ENCODE data around the gene SARNP.

The SARNP gene

GRCh38 chr12:55755246-55755645, 62.3 kb downstream of the SARNP start:
- Histone ChIP-seq H3K79me2 (ENCODE audit: insufficient read depth, low read length) (no peaks in the 10 kb centered on the region), H2AFZ (ENCODE audit: low read depth, low read length, severe bottlenecking) (no peak overlapping the region), H3K9me3 (ENCODE audit: insufficient read depth, low read length) (no peaks in the 10 kb centered on the region), H3F3A (ENCODE audit: insufficient read depth) (no peaks in the 10 kb centered on the region; the same call in 1 of the 2 replicates), H3K27ac (ENCODE audit: low read depth, low read length) (no peak overlapping the region), H3K9me2 (replicated peaks; ENCODE audit: insufficient read depth, low read length) (no peaks in the 10 kb centered on the region), H3K36me3 (ENCODE audit: low read length) (peaks cover 24% of the 10 kb centered on the region; the same call in 1 of the 2 replicates), H4K20me1 (ENCODE audit: low read depth, low read length) (no peaks in the 10 kb centered on the region), H3K9ac (ENCODE audit: low read length) (no peak overlapping the region), H3K4me2 (ENCODE audit: low read depth, low read length, poor library complexity, severe bottlenecking) (no peak overlapping the region), H3K4me3 (ENCODE audit: insufficient read depth, low read length, poor library complexity, severe bottlenecking) (no peak overlapping the region), H3K27me3 (ENCODE audit: low read length) (no peaks in the 10 kb centered on the region)
- TF ChIP-seq EZH2phosphoT487 (conservative IDR thresholded peaks at IDR 0.05; ENCODE audit: low read length) (no peak), CTCF (IDR thresholded peaks at IDR 0.05; ENCODE audit: insufficient read depth, low read length, poor library complexity, severe bottlenecking) (no peak)

GRCh38 chr12:55748230-55748993, 69.1 kb downstream of the SARNP start:
- no peaks in the 10 kb centered on the region for H3K9me3 ChIP-seq (ENCODE audit: insufficient read depth, low read length)
- peaks cover 6% of the 10 kb centered on the region; the same call in 1 of the 2 replicates for H3F3A ChIP-seq (ENCODE audit: insufficient read depth)
- H3K79me2 ChIP-seq (ENCODE audit: insufficient read depth, low read length), result no peaks in the 10 kb centered on the region
- no peaks in the 10 kb centered on the region for H3K36me3 ChIP-seq (ENCODE audit: low read length)
- no peak overlapping the region for H3K4me2 ChIP-seq (ENCODE audit: low read depth, low read length, poor library complexity, severe bottlenecking)
- H3K4me3 ChIP-seq (ENCODE audit: insufficient read depth, low read length, poor library complexity, severe bottlenecking), result no peak overlapping the region
- H3K9ac ChIP-seq (ENCODE audit: low read length), result no peak overlapping the region
- H2AFZ ChIP-seq (ENCODE audit: low read depth, low read length, severe bottlenecking), result no peak overlapping the region
- H3K9me2 ChIP-seq (replicated peaks; ENCODE audit: insufficient read depth, low read length), result no peaks in the 10 kb centered on the region
- no peaks in the 10 kb centered on the region for H3K27me3 ChIP-seq (ENCODE audit: low read length)
- no peaks in the 10 kb centered on the region for H4K20me1 ChIP-seq (ENCODE audit: low read depth, low read length)
- TF ChIP-seq CTCF (IDR thresholded peaks at IDR 0.05; ENCODE audit: insufficient read depth, low read length, poor library complexity, severe bottlenecking), result no peak
- TF ChIP-seq EZH2phosphoT487 (conservative IDR thresholded peaks at IDR 0.05; ENCODE audit: low read length), result no peak
- H3K27ac ChIP-seq (ENCODE audit: low read depth, low read length), result no peak overlapping the region

- no peaks in the 10 kb centered on the region for H3K9me3 ChIP-seq (ENCODE audit: insufficient read depth, low read length)
- no peak overlapping the region for H2AFZ ChIP-seq (ENCODE audit: low read depth, low read length, severe bottlenecking)
- H3K36me3 ChIP-seq (ENCODE audit: low read length), result no peaks in the 10 kb centered on the region
- no peaks in the 10 kb centered on the region for H4K20me1 ChIP-seq (ENCODE audit: low read depth, low read length)
- no peaks in the 10 kb centered on the region for H3K9me2 ChIP-seq (replicated peaks; ENCODE audit: insufficient read depth, low read length)
- H3F3A ChIP-seq (ENCODE audit: insufficient read depth), result peaks cover 6% of the 10 kb centered on the region; the same call in 1 of the 2 replicates
- no peaks in the 10 kb centered on the region for H3K79me2 ChIP-seq (ENCODE audit: insufficient read depth, low read length)
- H3K4me3 ChIP-seq (ENCODE audit: insufficient read depth, low read length, poor library complexity, severe bottlenecking), result no peak overlapping the region
- no peak overlapping the region for H3K27ac ChIP-seq (ENCODE audit: low read depth, low read length)
- no peak for TF ChIP-seq EZH2phosphoT487 (conservative IDR thresholded peaks at IDR 0.05; ENCODE audit: low read length)
- TF ChIP-seq CTCF (IDR thresholded peaks at IDR 0.05; ENCODE audit: insufficient read depth, low read length, poor library complexity, severe bottlenecking), result no peak
- H3K27me3 ChIP-seq (ENCODE audit: low read length), result no peaks in the 10 kb centered on the region
- no peak overlapping the region for H3K9ac ChIP-seq (ENCODE audit: low read length)
- no peak overlapping the region for H3K4me2 ChIP-seq (ENCODE audit: low read depth, low read length, poor library complexity, severe bottlenecking)
Measured at GRCh38 chr12:55746913-55747231, 70.7 kb downstream of the SARNP start.
